GM10248 (cell line): ENCODE measurements around the gene KCNQ1.

Source experiments
- CTCF ChIA-PET: fragments of 300-600 bp; sonication (Branson Sonifier 250); formaldehyde crosslinking; extraction: SDS; loops from one replicate; lab custom pipeline; 2021; ENCODE audit warnings: antibody characterized with exemption; lab: Yijun Ruan, JAX
- POLR2A ChIA-PET: fragments of 350-650 bp; sonication (Branson Sonifier 250); formaldehyde crosslinking; extraction: SDS; loops from one replicate; lab custom pipeline; 2020; ENCODE audit warnings: antibody characterized with exemption; lab: Yijun Ruan, JAX
- DNase-seq: peaks from one replicate; pipeline ENCODE4 v3.0.0; 2012; ENCODE audit errors: extremely low spot score
- CTCF ChIP-seq: IDR thresholded peaks from 2 replicates; pipeline ENCODE4 v1.5.1; 2012; ENCODE audit warnings: mild to moderate bottlenecking, low read depth; ENCODE audit errors: extremely low read depth, missing control alignments, control extremely low read depth

KCNQ1 gene

GRCh38 chr11:2862395-2863275, 417.8 kb downstream of the KCNQ1 start:
- TF ChIP-seq CTCF = no peak
- CTCF ChIA-PET = no interaction called here
- DNase-seq = no peak
- POLR2A ChIA-PET = no interaction called here

GRCh38 chr11:2863276-2863618, 418.4 kb downstream of the KCNQ1 start:
- ChIA-PET CTCF (no interaction called here), POLR2A (no interaction called here)
- DNase-seq = no peak
- no peak for TF ChIP-seq CTCF

- DNase-seq = no peak
- no peak for TF ChIP-seq CTCF
- CTCF ChIA-PET = no interaction called here
- POLR2A ChIA-PET = no interaction called here
Measured at GRCh38 chr11:2864901-2865300, 420.1 kb downstream of the KCNQ1 start.

GRCh38 chr11:2865922-2866577, 421.2 kb downstream of the KCNQ1 start:
- no peak for TF ChIP-seq CTCF
- POLR2A ChIA-PET = no interaction called here
- CTCF ChIA-PET = no interaction called here
- no peak for DNase-seq

- TF ChIP-seq CTCF = no peak
- ChIA-PET CTCF (no interaction called here), POLR2A (no interaction called here)
- no peak for DNase-seq
Measured at GRCh38 chr11:2867142-2867541, 422.3 kb downstream of the KCNQ1 start.

GRCh38 chr11:2867722-2868505, 423.1 kb downstream of the KCNQ1 start:
- POLR2A ChIA-PET = no interaction called here

More at GRCh38 chr11:2867722-2868505, 423.1 kb downstream of the KCNQ1 start:
- TF ChIP-seq CTCF = no peak
- CTCF ChIA-PET = interaction anchor here (1.8 kb wide), 1 partner anchor 335 kb away, joined by 7 read pairs; no protein-coding TSS in a partner anchor
- no peak for DNase-seq
